H1 (cell line): ENCODE data around the gene SSBP3. TPM values are rescaled to one million over a fixed set of nuclear protein-coding genes. Genes with fewer than 3 reads are reported as not detected.

ENCODE experiments used
- ATF2 ChIP-seq: IDR thresholded peaks from 2 replicates; pipeline ENCODE4 v1.6.1; 2012; ENCODE audit warnings: low read length, inconsistent platforms
- ATF3 ChIP-seq: IDR thresholded peaks from 2 replicates; pipeline ENCODE4 v1.6.1; 2011; ENCODE audit warnings: low read depth, mild to moderate bottlenecking, low read length; ENCODE audit not compliant: insufficient read depth
- EGR1 ChIP-seq: IDR thresholded peaks from 2 replicates; pipeline ENCODE4 v1.6.1; 2011; ENCODE audit warnings: low read depth, low read length, borderline replicate concordance
- MAX ChIP-seq: IDR thresholded peaks from 2 replicates; pipeline ENCODE4 v1.6.1; 2012; ENCODE audit warnings: inconsistent platforms
- SIRT6 ChIP-seq: IDR thresholded peaks from one replicate; pipeline ENCODE4 v1.7.1; 2012; ENCODE audit warnings: low read length, inconsistent platforms
- SUZ12 ChIP-seq: fragments of 200-600 bp; sonication (generic); IDR thresholded peaks from 2 replicates; pipeline ENCODE4 v1.6.1; 2012; ENCODE audit warnings: mild to moderate bottlenecking, inconsistent platforms, low read length, moderate library complexity, mixed read lengths
- TCF12 ChIP-seq: IDR thresholded peaks from 2 replicates; pipeline ENCODE4 v1.6.1; 2011; ENCODE audit warnings: low read depth, mild to moderate bottlenecking, low read length
- USF2 ChIP-seq: IDR thresholded peaks from 2 replicates; pipeline ENCODE4 v1.6.1; 2011; ENCODE audit warnings: low read length, improper control_type of control experiment
- polyA plus RNA-seq, 7 experiments: library from polyadenylated mRNA; depleted of rRNA in 3 of 7; stranded (reverse) in 5 of 7; unstranded in 2 of 7; fragments of >200 nt in 5 of 7; fragments of 200-250 nt in 2 of 7; gene quantifications; 1 replicate in 5 of 7; 2 replicates in 1 of 7; 4 replicates in 1 of 7; pipeline versions ENCODE4 v1.2.1 to v1.2.3, GENCODE V29; 2011 to 2013; ENCODE audit warnings: missing spikeins in 2 of 7, mixed read lengths in 2 of 7
- total RNA-seq: library from RNA; stranded (reverse); fragmentation: NEBNext Ultra II Directional; extraction: Animal tissue kit (Norgen Biotek cat#: 25700); gene quantifications from 2 replicates; pipeline ENCODE4 v1.2.1, GENCODE V29; 2021

The SSBP3 gene
- total and polyA plus RNA-seq, 2 of the 8 experiments (the other 6 are each of a cell fraction or from before 2014, with no cell fraction given): 99.7 to 133 TPM

- no peak for TF ChIP-seq ATF3
- no peak for TF ChIP-seq MAX
- TF ChIP-seq SIRT6: no peak
- no peak for TF ChIP-seq USF2
- TF ChIP-seq EGR1: no peak
- no peak for TF ChIP-seq ATF2
- no peak for TF ChIP-seq TCF12
- TF ChIP-seq SUZ12: no peak
These were observed 158.2 kb downstream of the SSBP3 start (continued) for GRCh38 chr1:54247863-54248515.
